Measurements from ENCODE around the gene FAIM2. TPM values are rescaled to one million over a fixed set of nuclear protein-coding genes. Genes with fewer than 3 reads are reported as not detected.

Gene FAIM2
- total and polyA plus RNA-seq, 10 of the 15 experiments (the other 5 are each of a cell fraction or from before 2014, with no cell fraction given): not detected

DNA sequence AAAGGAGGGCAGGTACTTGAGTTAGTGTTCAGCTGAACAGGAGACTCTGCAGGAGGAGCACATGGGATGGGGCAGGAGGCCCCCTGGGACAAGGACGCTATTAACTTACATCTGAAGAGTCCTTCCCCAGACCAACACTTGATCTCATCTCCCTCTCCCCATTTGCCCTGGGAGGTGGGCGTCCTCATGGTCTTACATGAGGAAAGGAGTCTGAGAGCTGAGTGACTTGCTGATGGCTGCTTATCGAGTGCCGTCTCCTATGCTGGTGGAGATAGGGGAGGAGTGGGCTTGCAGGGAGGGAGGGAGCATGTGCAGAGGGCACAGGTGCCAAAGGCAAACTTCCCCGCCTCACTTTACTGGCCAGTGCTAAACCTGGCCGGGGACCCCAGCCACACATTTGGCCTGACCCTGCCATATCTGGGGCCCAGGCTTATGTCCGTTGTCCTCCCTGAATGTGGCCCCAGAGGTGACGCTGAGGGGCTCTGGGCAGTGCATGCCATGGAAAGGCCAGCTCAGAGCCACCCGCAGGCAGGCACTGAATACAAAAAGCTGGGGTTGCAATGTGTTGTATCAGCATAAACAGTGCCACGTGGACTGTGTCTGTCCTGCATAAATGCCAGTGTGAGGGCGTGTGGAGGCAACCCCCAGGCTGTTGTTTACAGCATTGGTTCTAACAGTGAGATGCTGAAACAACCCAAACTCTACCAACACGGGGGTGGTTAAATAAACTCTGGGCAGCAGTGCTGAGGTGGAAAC lies 29.4 kb downstream of the FAIM2 start (continued):
- TF ChIP-seq HDAC6 (IDR thresholded peaks at IDR 0.05; ENCODE audit: unreplicated experiment): no peak
- no peak for TF ChIP-seq PAX8 (IDR thresholded peaks at IDR 0.05)
- no peak for TF ChIP-seq MYC (IDR thresholded peaks at IDR 0.05; ENCODE audit: insufficient read depth, insufficient read length, insufficient replicate concordance, low read length, severe bottlenecking)
- no peak for TF ChIP-seq ZNF384 (IDR thresholded peaks at IDR 0.05; ENCODE audit: borderline replicate concordance, low read depth, low read length)
- TF ChIP-seq CEBPZ (IDR thresholded peaks at IDR 0.05; ENCODE audit: low read depth, low read length): no peak
- TF ChIP-seq MAX (IDR thresholded peaks at IDR 0.05; ENCODE audit: low read depth, low read length): no peak
- no peak for TF ChIP-seq MYB (IDR thresholded peaks at IDR 0.05; ENCODE audit: borderline replicate concordance, low read depth, low read length)

DNA sequence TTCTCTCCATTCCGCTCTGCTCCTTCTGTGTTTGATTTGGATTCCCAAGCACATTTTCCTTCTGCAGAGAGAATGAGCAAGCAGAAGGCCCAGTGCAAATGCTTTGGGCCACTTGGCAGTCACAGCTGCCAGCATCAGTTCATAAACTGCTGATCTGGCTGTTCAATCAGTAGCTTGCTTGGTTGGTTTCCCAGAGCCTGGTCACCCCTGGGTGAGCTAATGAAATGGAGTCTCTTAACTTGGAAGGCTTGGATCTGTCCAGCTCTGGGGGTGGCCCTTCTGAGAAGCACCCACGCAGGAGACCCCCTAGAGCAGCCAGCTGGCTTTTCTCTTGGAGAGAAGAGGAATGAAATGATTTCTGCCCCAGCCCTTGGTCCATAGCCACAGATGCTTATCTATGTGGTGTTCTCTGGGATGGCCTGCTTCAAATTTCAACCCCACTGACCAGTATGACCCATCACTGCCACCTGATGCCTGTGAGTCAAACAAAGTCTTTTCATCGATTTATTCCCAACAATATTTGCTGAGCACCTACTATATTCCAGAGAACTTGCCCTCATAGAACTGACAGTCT lies 30.3 kb downstream of the FAIM2 start:
- ATAC-seq (no peak), DNase-seq (ENCODE audit: low read depth, low spot score) (no peak), FAIRE-seq (no peak)
- Histone ChIP-seq H3K4me1 (ENCODE audit: control insufficient read depth, insufficient read depth, low read length) (no peaks in the 10 kb centered on the region), H3K36me3 (ENCODE audit: control insufficient read depth in 2 of 2, insufficient read depth in 2 of 2, low read length in 1 of 2) (no peaks in the 10 kb centered on the region), H2AFZ (ENCODE audit: control insufficient read depth, low read depth, low read length) (no peak overlapping the region), H3K27ac (ENCODE audit: control insufficient read depth, insufficient read depth) (no peak overlapping the region), H3K4me3 (no peak overlapping the region), H3K79me2 (ENCODE audit: control insufficient read depth, insufficient read depth, low read length) (no peaks in the 10 kb centered on the region), H4K20me1 (ENCODE audit: control insufficient read depth, insufficient read depth) (no peaks in the 10 kb centered on the region), H3K4me2 (ENCODE audit: control insufficient read depth, insufficient read depth) (no peak overlapping the region), H3K9me3 (replicated peaks; ENCODE audit: control insufficient read depth, insufficient read depth, low read length) (no peaks in the 10 kb centered on the region), H3K27me3 (replicated peaks in 1 of 2; ENCODE audit: control insufficient read depth in 2 of 2, insufficient read depth in 2 of 2, low read length in 1 of 2) (no peaks in the 10 kb centered on the region; a peak in 2 of 4 replicates), H3K9ac (ENCODE audit: control insufficient read depth, insufficient read depth, low read length) (no peak overlapping the region)
- ChIA-PET CTCF (no interaction called here), SMC1A (ENCODE audit: uncharacterized antibody, unreplicated experiment) (no interaction called here), RAD21 (ENCODE audit: unreplicated experiment) (no interaction called here), POLR2A (no interaction called here)
- 6% methylated on average over 3 of the region's 3 CpGs for WGBS (ENCODE audit: insufficient coverage, insufficient replicate concordance, low lambda C conversion rate, missing lambda C conversion rate)
- intact Hi-C loops (cut with micrococcal nuclease; ENCODE audit: unreplicated experiment): no loop called here
- BruUV-seq (replicated peaks): no TSS peak
- in situ Hi-C loops (cut with MboI): no loop called here
- no peak for TF ChIP-seq EZH2 (IDR thresholded peaks at IDR 0.05; ENCODE audit: borderline replicate concordance, control insufficient read depth, low read depth, low read length)
- no peak for TF ChIP-seq PML (IDR thresholded peaks at IDR 0.05; ENCODE audit: low read length)
- no peak for TF ChIP-seq SP1 (IDR thresholded peaks at IDR 0.05; ENCODE audit: low read depth, low read length)
- TF ChIP-seq PAX8 (IDR thresholded peaks at IDR 0.05): no peak
- TF ChIP-seq FOXM1 (IDR thresholded peaks at IDR 0.05; ENCODE audit: low read depth, low read length): no peak
- TF ChIP-seq MTA2 (IDR thresholded peaks at IDR 0.05; ENCODE audit: low read depth): no peak
- TF ChIP-seq, protein P1, sequence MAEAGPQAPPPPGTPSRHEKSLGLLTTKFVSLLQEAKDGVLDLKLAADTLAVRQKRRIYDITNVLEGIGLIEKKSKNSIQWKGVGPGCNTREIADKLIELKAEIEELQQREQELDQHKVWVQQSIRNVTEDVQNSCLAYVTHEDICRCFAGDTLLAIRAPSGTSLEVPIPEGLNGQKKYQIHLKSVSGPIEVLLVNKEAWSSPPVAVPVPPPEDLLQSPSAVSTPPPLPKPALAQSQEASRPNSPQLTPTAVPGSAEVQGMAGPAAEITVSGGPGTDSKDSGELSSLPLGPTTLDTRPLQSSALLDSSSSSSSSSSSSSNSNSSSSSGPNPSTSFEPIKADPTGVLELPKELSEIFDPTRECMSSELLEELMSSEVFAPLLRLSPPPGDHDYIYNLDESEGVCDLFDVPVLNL (IDR thresholded peaks at IDR 0.05; ENCODE audit: low read depth, low read length): no peak
- no peak for TF ChIP-seq LARP7 (IDR thresholded peaks at IDR 0.05)
- TF ChIP-seq CEBPZ (IDR thresholded peaks at IDR 0.05; ENCODE audit: low read depth, low read length): no peak

Measured in GM12878 (cell line).